ENCODE data around the gene OR1F1.

OR1F1 gene

GRCh38 chr16:3249020-3249419 is 61.0 kb downstream of the OR1F1 start:
- DNase-seq (ENCODE audit: low read depth in 2 of 2): no peak

- DNase-seq (ENCODE audit: low read depth in 2 of 2): no peak
These were observed 61.4 kb downstream of the OR1F1 start for GRCh38 chr16:3249451-3249850.

GRCh38 chr16:3252967-3253366 is 65.0 kb downstream of the OR1F1 start:
- no peak for DNase-seq (ENCODE audit: low read depth in 2 of 2)

GRCh38 chr16:3254309-3254708 is 66.3 kb downstream of the OR1F1 start:
- DNase-seq (ENCODE audit: low read depth in 2 of 2): no peak

Measured in stimulated activated CD4-positive, alpha-beta T cell treated with anti-CD3 and anti-CD28 coated beads, Interleukin-1b, Interleukin-23, amount 100 ng/mL, for 4 hours (primary cell).